PC-3 (cell line): ENCODE data around the gene CMSS1. TPM values are rescaled to one million over a fixed set of nuclear protein-coding genes. Genes with fewer than 3 reads are reported as not detected.

ENCODE experiments used
- ATAC-seq: fragments of 200-7000 bp; cut with Tn5 transposase; 2 replicates; pipeline ENCODE4 v1.9.1; 2020; ENCODE audit warnings: mild to moderate bottlenecking, moderate library complexity
- BruUV-seq: library from RNA; stranded (reverse); fragments of 400-500 nt; replicated peaks from 2 replicates; lab custom pipeline; 2021; lab: Mats Ljungman, UMichigan
- CTCF ChIA-PET: fragments of 300-600 bp; sonication (Branson Sonifier 250); formaldehyde crosslinking; loops from one replicate; lab custom pipeline; 2022; ENCODE audit warnings: antibody characterized with exemption; lab: Charles Lee
- POLR2A ChIA-PET: fragments of 300-600 bp; sonication (Branson Sonifier 250); formaldehyde crosslinking; loops from one replicate; lab custom pipeline; 2022; ENCODE audit warnings: antibody characterized with exemption; ENCODE audit not compliant: unreplicated experiment; lab: Charles Lee
- DNase-seq: peaks from one replicate; pipeline ENCODE4 v3.0.0-alpha.2; 2015
- H2AFZ ChIP-seq: fragments of 300-600 bp; sonication (generic); 2 replicates; pipeline ENCODE4 v1.6.0; 2016; ENCODE audit warnings: antibody characterized with exemption, low read length
- H3F3A ChIP-seq: fragments of 300-600 bp; sonication (generic); one replicate; pipeline ENCODE4 v1.6.0; 2017; ENCODE audit warnings: antibody characterized with exemption, low read length, control low read depth, mild to moderate bottlenecking; ENCODE audit not compliant: unreplicated experiment
- H3K27ac ChIP-seq: fragments of 300-600 bp; sonication (generic); 2 replicates; pipeline ENCODE4 v1.5.1; 2016; ENCODE audit warnings: mild to moderate bottlenecking, low read length
- H3K27me3 ChIP-seq: fragments of 300-600 bp; sonication (generic); 2 replicates; pipeline ENCODE4 v1.6.1; 2016; ENCODE audit warnings: low read length, mixed read lengths
- H3K36me3 ChIP-seq: fragments of 300-600 bp; sonication (generic); 2 replicates; pipeline ENCODE4 v1.6.1; 2016; ENCODE audit warnings: low read depth, mixed run types, low read length, mixed read lengths
- H3K4me1 ChIP-seq: fragments of 300-600 bp; sonication (generic); 2 replicates; pipeline ENCODE4 v1.5.1; 2016; ENCODE audit warnings: low read length; ENCODE audit not compliant: insufficient read depth
- H3K4me2 ChIP-seq: fragments of 300-600 bp; sonication (generic); 2 replicates; pipeline ENCODE4 v1.6.0; 2016; ENCODE audit warnings: low read length
- H3K4me3 ChIP-seq: fragments of 300-600 bp; sonication (generic); 2 replicates; pipeline ENCODE4 v1.5.1; 2016; ENCODE audit warnings: mild to moderate bottlenecking, low read length, mixed read lengths
- H3K79me2 ChIP-seq: fragments of 300-600 bp; sonication (generic); 2 replicates; pipeline ENCODE4 v1.6.1; 2017; ENCODE audit warnings: low read length, mixed read lengths
- H3K9ac ChIP-seq: fragments of 300-600 bp; sonication (generic); 2 replicates; pipeline ENCODE4 v1.6.0; 2016; ENCODE audit warnings: mild to moderate bottlenecking, low read length
- H3K9me2 ChIP-seq: fragments of 300-600 bp; sonication (generic); replicated peaks from 2 replicates; pipeline ENCODE4 v1.6.1; 2016; ENCODE audit warnings: mixed run types, low read length, mixed read lengths
- H3K9me3 ChIP-seq: fragments of 300-600 bp; sonication (generic); 2 replicates; pipeline ENCODE4 v1.6.1; 2016; ENCODE audit warnings: low read length, mixed read lengths
- H4K20me1 ChIP-seq: fragments of 300-600 bp; sonication (generic); 2 replicates; pipeline ENCODE4 v1.6.1; 2016; ENCODE audit warnings: low read length, mixed read lengths
- CTCF ChIP-seq: fragments of 300-600 bp; sonication (generic); conservative IDR thresholded peaks from 2 replicates; pipeline ENCODE4 v1.5.1; 2017; ENCODE audit warnings: antibody characterized with exemption, low read depth, mild to moderate bottlenecking, low read length
- EZH2 ChIP-seq: fragments of 300-600 bp; sonication (generic); IDR thresholded peaks from one replicate; pipeline ENCODE4 v1.6.1; 2017; ENCODE audit warnings: antibody characterized with exemption, mild to moderate bottlenecking, low read length; ENCODE audit not compliant: unreplicated experiment
- EZH2phosphoT487 ChIP-seq: fragments of 300-600 bp; sonication (generic); IDR thresholded peaks from 2 replicates; pipeline ENCODE4 v1.6.1; 2018; ENCODE audit warnings: mild to moderate bottlenecking, antibody characterized with exemption, low read length, borderline replicate concordance
- intact Hi-C: fragments of 100-400 bp; cut with micrococcal nuclease; formaldehyde crosslinking; loops from 2 replicates; pipeline ENCODE4 v1.9.0; 2023
- total RNA-seq: library from RNA; depleted of rRNA; stranded (reverse); fragments of >200 nt; gene quantifications from 2 replicates; pipeline ENCODE4 v1.2.3, GENCODE V29; 2014

Gene CMSS1
- total RNA-seq, 1 experiment from 2014 or later, result 63.1 TPM

GRCh38 chr3:99949956-99950670 is 132.5 kb downstream of the CMSS1 start:
- H3K79me2 ChIP-seq, result 0 out of 2 replicates have a peak, but pooled peaks cover under 1% of the 10 kb centered on the region
- no peaks in the 10 kb centered on the region for H3F3A ChIP-seq
- no peak overlapping the region for H3K27ac ChIP-seq
- H3K9me2 ChIP-seq, result no peaks in the 10 kb centered on the region
- BruUV-seq, result no TSS peak
- H2AFZ ChIP-seq, result no peak overlapping the region
- ATAC-seq (no peak), DNase-seq (no peak)
- H3K4me2 ChIP-seq, result no peak overlapping the region
- H3K9me3 ChIP-seq, result no peaks in the 10 kb centered on the region
- H3K4me1 ChIP-seq, result peaks cover 13% of the 10 kb centered on the region
- H3K36me3 ChIP-seq, result no peaks in the 10 kb centered on the region
- intact Hi-C loops, result no loop called here
- H4K20me1 ChIP-seq, result no peaks in the 10 kb centered on the region
- no peaks in the 10 kb centered on the region for H3K27me3 ChIP-seq
- no peak overlapping the region for H3K9ac ChIP-seq
- H3K4me3 ChIP-seq, result no peak overlapping the region
- TF ChIP-seq CTCF, result no peak
- no peak for TF ChIP-seq EZH2phosphoT487
- no peak for TF ChIP-seq EZH2
- CTCF ChIA-PET, result no interaction called here
- POLR2A ChIA-PET, result no interaction called here

- no peak overlapping the region for H3K27ac ChIP-seq
- H4K20me1 ChIP-seq, result no peaks in the 10 kb centered on the region
- no peak overlapping the region for H3K4me2 ChIP-seq
- ATAC-seq, result no peak
- H3K4me3 ChIP-seq, result no peak overlapping the region
- CTCF ChIA-PET, result no interaction called here
- intact Hi-C loops, result no loop called here
- no peaks in the 10 kb centered on the region for H3K79me2 ChIP-seq
- no peaks in the 10 kb centered on the region for H3K27me3 ChIP-seq
- BruUV-seq, result no TSS peak
- peaks cover 9% of the 10 kb centered on the region for H3K4me1 ChIP-seq
- POLR2A ChIA-PET, result no interaction called here
- no peak overlapping the region for H2AFZ ChIP-seq
- no peak for TF ChIP-seq EZH2
- no peak for TF ChIP-seq EZH2phosphoT487
- TF ChIP-seq CTCF, result no peak
- no peaks in the 10 kb centered on the region for H3K36me3 ChIP-seq
- no peak overlapping the region for H3K9ac ChIP-seq
- DNase-seq, result no peak
- H3K9me2 ChIP-seq, result no peaks in the 10 kb centered on the region
- no peaks in the 10 kb centered on the region for H3F3A ChIP-seq
- H3K9me3 ChIP-seq, result no peaks in the 10 kb centered on the region
Observed at GRCh38 chr3:99950921-99951320, 133.3 kb downstream of the CMSS1 start.

- ATAC-seq (no peak), DNase-seq (no peak)
- no TSS peak for BruUV-seq
- CTCF ChIA-PET, result no interaction called here
- Histone ChIP-seq H3K4me2 (no peak overlapping the region), H3K9me2 (no peaks in the 10 kb centered on the region), H3K4me1 (peaks cover 9% of the 10 kb centered on the region), H3K27me3 (no peaks in the 10 kb centered on the region), H3K9ac (no peak overlapping the region), H3K4me3 (no peak overlapping the region), H3K79me2 (no peaks in the 10 kb centered on the region), H3K9me3 (no peaks in the 10 kb centered on the region), H3F3A (no peaks in the 10 kb centered on the region), H2AFZ (no peak overlapping the region), H3K36me3 (no peaks in the 10 kb centered on the region), H3K27ac (no peak overlapping the region), H4K20me1 (no peaks in the 10 kb centered on the region)
- POLR2A ChIA-PET, result no interaction called here
- intact Hi-C loops, result no loop called here
- TF ChIP-seq EZH2phosphoT487, result no peak
- no peak for TF ChIP-seq EZH2
- TF ChIP-seq CTCF, result no peak
Observed at GRCh38 chr3:99951701-99952100, 134.0 kb downstream of the CMSS1 start.
